Measurements from ENCODE around the gene ACTL6B.

- TF ChIP-seq, protein P1, sequence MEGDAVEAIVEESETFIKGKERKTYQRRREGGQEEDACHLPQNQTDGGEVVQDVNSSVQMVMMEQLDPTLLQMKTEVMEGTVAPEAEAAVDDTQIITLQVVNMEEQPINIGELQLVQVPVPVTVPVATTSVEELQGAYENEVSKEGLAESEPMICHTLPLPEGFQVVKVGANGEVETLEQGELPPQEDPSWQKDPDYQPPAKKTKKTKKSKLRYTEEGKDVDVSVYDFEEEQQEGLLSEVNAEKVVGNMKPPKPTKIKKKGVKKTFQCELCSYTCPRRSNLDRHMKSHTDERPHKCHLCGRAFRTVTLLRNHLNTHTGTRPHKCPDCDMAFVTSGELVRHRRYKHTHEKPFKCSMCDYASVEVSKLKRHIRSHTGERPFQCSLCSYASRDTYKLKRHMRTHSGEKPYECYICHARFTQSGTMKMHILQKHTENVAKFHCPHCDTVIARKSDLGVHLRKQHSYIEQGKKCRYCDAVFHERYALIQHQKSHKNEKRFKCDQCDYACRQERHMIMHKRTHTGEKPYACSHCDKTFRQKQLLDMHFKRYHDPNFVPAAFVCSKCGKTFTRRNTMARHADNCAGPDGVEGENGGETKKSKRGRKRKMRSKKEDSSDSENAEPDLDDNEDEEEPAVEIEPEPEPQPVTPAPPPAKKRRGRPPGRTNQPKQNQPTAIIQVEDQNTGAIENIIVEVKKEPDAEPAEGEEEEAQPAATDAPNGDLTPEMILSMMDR (IDR thresholded peaks at IDR 0.05), result no peak
- TF ChIP-seq EZH2 (IDR thresholded peaks at IDR 0.05), result no peak
Observed at GRCh38 chr7:100679927-100680575, 23.8 kb upstream of the ACTL6B start.

Data from neural progenitor cell (in vitro differentiated cells).